Suprapubic skin (tissue), 4 donors: Measurements from ENCODE around the gene CD209. TPM values are rescaled to one million over a fixed set of nuclear protein-coding genes. Genes with fewer than 3 reads are reported as not detected.
"Not testable (repeated sequence)": the region's sequence is repeated elsewhere in the genome, so short reads cannot be mapped to it uniquely, and the experiment has no call there.

ENCODE experiments used
- DNase-seq, 2 donors: peaks; one replicate each; pipeline ENCODE4 v3.0.0-alpha.2; 2019; ENCODE audit warnings: low spot score in 2 of 2
- H3K27ac ChIP-seq: fragments of 200-600 bp; sonication (generic); one replicate; pipeline ENCODE4 v1.5.1; 2019
- H3K27me3 ChIP-seq: fragments of 200-600 bp; sonication (generic); one replicate; pipeline ENCODE4 v1.5.1; 2019
- H3K36me3 ChIP-seq: fragments of 200-600 bp; sonication (generic); one replicate; pipeline ENCODE4 v1.5.1; 2019
- H3K4me1 ChIP-seq: fragments of 200-600 bp; sonication (generic); one replicate; pipeline ENCODE4 v1.5.1; 2019
- H3K4me3 ChIP-seq: fragments of 200-600 bp; sonication (generic); one replicate; pipeline ENCODE4 v1.5.1; 2019; ENCODE audit warnings: mild to moderate bottlenecking
- H3K9me3 ChIP-seq: fragments of 200-600 bp; sonication (generic); one replicate; pipeline ENCODE4 v1.5.1; 2019
- CTCF ChIP-seq, 2 donors: fragments of 200-600 bp in 1 of 2; fragments of 450-650 bp in 1 of 2; sonication (generic) in 1 of 2; IDR thresholded peaks; one replicate each; pipeline ENCODE4 v1.5.1; 2016 to 2019; ENCODE audit warnings: antibody characterized with exemption in 2 of 2, mild to moderate bottlenecking in 1 of 2, moderate library complexity in 1 of 2
- EP300 ChIP-seq: sonication (generic); formaldehyde crosslinking; IDR thresholded peaks from one replicate; pipeline ENCODE4 v1.6.1; 2017; ENCODE audit warnings: antibody characterized with exemption
- POLR2A ChIP-seq, 2 donors: fragments of 450-650 bp; IDR thresholded peaks; one replicate each; pipeline ENCODE4 v1.6.1; 2017; ENCODE audit warnings: antibody characterized with exemption in 2 of 2, mild to moderate bottlenecking in 2 of 2, moderate library complexity in 2 of 2
- POLR2AphosphoS5 ChIP-seq, 3 donors: sonication (generic); formaldehyde crosslinking; IDR thresholded peaks; one replicate each; pipeline ENCODE4 v1.6.1; 2017; ENCODE audit warnings: antibody characterized with exemption in 3 of 3
- WGBS: methylation state at CpG from one replicate; pipeline ENCODE4 v1.1.5; 2018; 5-methylcytosine and 5-hydroxymethylcytosine counted together
- total RNA-seq, 4 donors: library from RNA; depleted of rRNA; stranded (reverse); fragments of >200 nt; gene quantifications; one replicate each; pipeline ENCODE4 v1.1.0, GENCODE V29; 2016

Gene CD209
- total RNA-seq, 4 donors from 2014 or later, result 0.16 to 1.6 (median 0.50) TPM

GRCh38 chr19:7756258-7756657 is 8.9 kb upstream of the CD209 start:
- Histone ChIP-seq H3K9me3 (peaks cover 21% of the 10 kb centered on the region), H3K27me3 (no peaks in the 10 kb centered on the region), H3K4me1 (no peaks in the 10 kb centered on the region), H3K4me3 (no peak overlapping the region), H3K27ac (no peak overlapping the region), H3K36me3 (no peaks in the 10 kb centered on the region)
- 55% methylated on average over 4 of the region's 4 CpGs for WGBS
- TF ChIP-seq CTCF (IDR thresholded peaks at IDR 0.05), result no peak
- TF ChIP-seq POLR2A (IDR thresholded peaks at IDR 0.05), result no peak
- no peak for TF ChIP-seq POLR2AphosphoS5 (IDR thresholded peaks at IDR 0.05)
- TF ChIP-seq EP300, result no peak
- no peak for DNase-seq

GRCh38 chr19:7751157-7751783 is 3.9 kb upstream of the CD209 start:
- H3K27me3 ChIP-seq, result peaks cover 13% of the 10 kb centered on the region
- no peak overlapping the region for H3K4me3 ChIP-seq
- no peak for DNase-seq
- no peaks in the 10 kb centered on the region for H3K36me3 ChIP-seq
- no peaks in the 10 kb centered on the region for H3K4me1 ChIP-seq
- WGBS, result 65% methylated on average over 12 of the region's 12 CpGs
- no peak overlapping the region for H3K27ac ChIP-seq
- TF ChIP-seq CTCF (IDR thresholded peaks at IDR 0.05) (no peak), EP300 (no peak), POLR2AphosphoS5 (IDR thresholded peaks at IDR 0.05) (no peak), POLR2A (IDR thresholded peaks at IDR 0.05) (no peak)
- H3K9me3 ChIP-seq, result no peaks in the 10 kb centered on the region

- no peak overlapping the region for H3K4me3 ChIP-seq
- no peak overlapping the region for H3K27ac ChIP-seq
- no peaks in the 10 kb centered on the region for H3K4me1 ChIP-seq
- H3K27me3 ChIP-seq, result peaks cover 22% of the 10 kb centered on the region
- H3K9me3 ChIP-seq, result no peaks in the 10 kb centered on the region
- TF ChIP-seq CTCF (IDR thresholded peaks at IDR 0.05) (no peak), POLR2A (IDR thresholded peaks at IDR 0.05) (no peak), EP300 (no peak), POLR2AphosphoS5 (IDR thresholded peaks at IDR 0.05) (no peak)
- no peak for DNase-seq
- 22% methylated on average over 4 of the region's 4 CpGs for WGBS
- H3K36me3 ChIP-seq, result no peaks in the 10 kb centered on the region
Measured at GRCh38 chr19:7748756-7749155, 1.4 kb upstream of the CD209 start.

GRCh38 chr19:7748171-7748570 is 837 bp upstream of the CD209 start:
- Histone ChIP-seq H3K27ac (no peak overlapping the region), H3K36me3 (no peaks in the 10 kb centered on the region), H3K4me1 (no peaks in the 10 kb centered on the region), H3K27me3 (peaks cover 28% of the 10 kb centered on the region), H3K9me3 (no peaks in the 10 kb centered on the region), H3K4me3 (no peak overlapping the region)
- TF ChIP-seq POLR2AphosphoS5 (IDR thresholded peaks at IDR 0.05) (no peak), CTCF (IDR thresholded peaks at IDR 0.05) (no peak), POLR2A (IDR thresholded peaks at IDR 0.05) (no peak), EP300 (no peak)
- WGBS, result 71% methylated on average over 2 of the region's 2 CpGs
- DNase-seq, result no peak

- not testable (repeated sequence) for DNase-seq, H3K4me3 ChIP-seq, H3K36me3 ChIP-seq, H3K27ac ChIP-seq, H3K9me3 ChIP-seq, H3K4me1 ChIP-seq
- no CpG with 5 or more reads among the region's 4 CpGs for WGBS
- H3K27me3 ChIP-seq, result peaks cover 32% of the 10 kb centered on the region
Measured at GRCh38 chr19:7746306-7746705, 1.0 kb downstream of the CD209 start.
